Measurements from ENCODE around the gene PLPP3. TPM values are rescaled to one million over a fixed set of nuclear protein-coding genes. Genes with fewer than 3 reads are reported as not detected.

Gene PLPP3
- total RNA-seq, 1 donor from 2014 or later = 101 TPM

- Histone ChIP-seq H3K27ac (replicated peaks) (peak overlapping the region; percentile 82), H3K4me3 (peak overlapping the region; percentile 2), H3K9me3 (replicated peaks) (no peaks in the 10 kb centered on the region), H3K27me3 (ENCODE audit: low read depth) (no peaks in the 10 kb centered on the region), H3K4me1 (peaks cover 100% of the 10 kb centered on the region), H3K36me3 (peaks cover 36% of the 10 kb centered on the region)
- intact Hi-C loops (cut with micrococcal nuclease) = no loop called here
- TF ChIP-seq, protein P1, sequence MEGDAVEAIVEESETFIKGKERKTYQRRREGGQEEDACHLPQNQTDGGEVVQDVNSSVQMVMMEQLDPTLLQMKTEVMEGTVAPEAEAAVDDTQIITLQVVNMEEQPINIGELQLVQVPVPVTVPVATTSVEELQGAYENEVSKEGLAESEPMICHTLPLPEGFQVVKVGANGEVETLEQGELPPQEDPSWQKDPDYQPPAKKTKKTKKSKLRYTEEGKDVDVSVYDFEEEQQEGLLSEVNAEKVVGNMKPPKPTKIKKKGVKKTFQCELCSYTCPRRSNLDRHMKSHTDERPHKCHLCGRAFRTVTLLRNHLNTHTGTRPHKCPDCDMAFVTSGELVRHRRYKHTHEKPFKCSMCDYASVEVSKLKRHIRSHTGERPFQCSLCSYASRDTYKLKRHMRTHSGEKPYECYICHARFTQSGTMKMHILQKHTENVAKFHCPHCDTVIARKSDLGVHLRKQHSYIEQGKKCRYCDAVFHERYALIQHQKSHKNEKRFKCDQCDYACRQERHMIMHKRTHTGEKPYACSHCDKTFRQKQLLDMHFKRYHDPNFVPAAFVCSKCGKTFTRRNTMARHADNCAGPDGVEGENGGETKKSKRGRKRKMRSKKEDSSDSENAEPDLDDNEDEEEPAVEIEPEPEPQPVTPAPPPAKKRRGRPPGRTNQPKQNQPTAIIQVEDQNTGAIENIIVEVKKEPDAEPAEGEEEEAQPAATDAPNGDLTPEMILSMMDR (IDR thresholded peaks at IDR 0.05; ENCODE audit: borderline replicate concordance) = no peak
- DNase-seq = no peak
Observed at GRCh38 chr1:56535362-56535761, 44.0 kb downstream of the PLPP3 start.

DNA sequence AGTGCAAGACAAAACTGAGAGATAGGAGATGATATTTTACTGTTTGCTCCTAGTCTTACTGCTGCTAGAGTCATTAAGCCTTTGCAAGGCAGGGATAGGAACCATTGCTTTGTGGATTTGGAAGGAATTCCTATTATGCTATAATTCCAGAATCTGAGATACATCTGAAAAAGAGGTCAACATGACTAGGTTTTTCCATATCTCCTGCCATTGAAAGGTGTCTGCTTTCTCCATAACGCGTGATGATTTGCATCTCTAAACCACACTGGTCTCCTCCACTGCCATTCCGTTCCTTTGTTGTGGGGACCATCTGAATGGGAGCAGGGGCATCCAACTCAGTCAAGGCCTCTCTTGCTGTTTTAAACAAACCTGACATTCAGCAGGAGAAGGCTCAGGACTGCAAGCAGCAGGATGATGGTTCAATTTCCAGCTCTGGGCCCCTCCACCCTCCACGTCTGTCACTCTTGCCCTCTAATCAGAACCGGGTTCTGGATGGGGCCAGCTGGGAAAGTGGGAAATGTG is 45.2 kb downstream of the PLPP3 start:
- Histone ChIP-seq H3K36me3 (peaks cover 36% of the 10 kb centered on the region), H3K27ac (replicated peaks) (peak overlapping the region; percentile 82), H3K9me3 (replicated peaks) (no peaks in the 10 kb centered on the region), H3K27me3 (ENCODE audit: low read depth) (no peaks in the 10 kb centered on the region), H3K4me3 (no peak overlapping the region), H3K4me1 (peaks cover 100% of the 10 kb centered on the region)
- TF ChIP-seq, protein P1 (IDR thresholded peaks at IDR 0.05; ENCODE audit: borderline replicate concordance) = no peak
- intact Hi-C loops (cut with micrococcal nuclease) = no loop called here
- DNase-seq = no peak

- TF ChIP-seq, protein P1 (IDR thresholded peaks at IDR 0.05; ENCODE audit: borderline replicate concordance) = no peak
- Histone ChIP-seq H3K9me3 (replicated peaks) (no peaks in the 10 kb centered on the region), H3K27ac (replicated peaks) (peak overlapping the region; percentile 82), H3K27me3 (ENCODE audit: low read depth) (no peaks in the 10 kb centered on the region), H3K4me3 (no peak overlapping the region), H3K4me1 (peaks cover 100% of the 10 kb centered on the region), H3K36me3 (peaks cover 36% of the 10 kb centered on the region)
- no peak for DNase-seq
- intact Hi-C loops (cut with micrococcal nuclease) = no loop called here
Observed at GRCh38 chr1:56533621-56534020, 45.7 kb downstream of the PLPP3 start.

DNA sequence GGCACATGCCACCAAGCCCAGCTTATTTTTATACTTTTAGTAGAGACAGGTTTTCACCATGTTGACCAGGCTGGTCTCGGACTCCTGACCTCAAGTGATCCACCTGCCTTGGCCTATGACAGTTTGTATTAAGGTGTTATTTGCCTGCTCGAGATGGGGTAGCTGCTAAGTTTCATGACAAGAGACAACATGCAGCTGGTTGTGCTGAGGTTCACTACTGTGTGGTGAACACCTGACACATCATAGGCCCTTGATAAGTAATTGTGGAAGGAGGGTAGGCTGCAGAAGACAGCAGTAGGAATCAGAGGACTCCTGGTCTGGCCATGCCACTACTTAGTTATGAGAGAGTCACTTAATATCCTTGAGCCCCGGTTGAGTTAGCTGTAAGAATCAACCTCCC is 46.2 kb downstream of the PLPP3 start:
- TF ChIP-seq, protein P1 (IDR thresholded peaks at IDR 0.05; ENCODE audit: borderline replicate concordance) = no peak
- H3K27ac ChIP-seq (replicated peaks) = peak overlapping the region; percentile 82
- H3K36me3 ChIP-seq = peaks cover 36% of the 10 kb centered on the region
- no peak for DNase-seq
- no peak overlapping the region for H3K4me3 ChIP-seq
- H3K27me3 ChIP-seq (ENCODE audit: low read depth) = no peaks in the 10 kb centered on the region
- peaks cover 100% of the 10 kb centered on the region for H3K4me1 ChIP-seq
- H3K9me3 ChIP-seq (replicated peaks) = no peaks in the 10 kb centered on the region
- intact Hi-C loops (cut with micrococcal nuclease) = no loop called here

DNA sequence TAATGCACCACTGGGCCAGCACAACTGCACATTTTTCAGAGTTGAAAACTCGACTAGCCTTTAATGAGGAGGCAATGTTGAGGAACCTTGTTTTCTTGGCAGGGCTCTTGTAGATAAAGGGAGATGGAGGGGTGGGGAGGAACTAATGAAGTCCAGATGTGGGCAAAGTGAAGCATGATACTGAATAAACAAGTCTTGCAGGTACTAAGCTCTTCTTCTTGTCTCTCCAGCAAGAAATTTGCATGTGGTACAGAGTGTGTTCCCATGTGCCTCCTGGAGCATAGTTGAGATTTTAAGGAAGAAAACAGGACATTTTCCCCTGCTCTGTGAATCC is 47.0 kb downstream of the PLPP3 start:
- Histone ChIP-seq H3K4me3 (no peak overlapping the region), H3K27me3 (ENCODE audit: low read depth) (no peaks in the 10 kb centered on the region), H3K36me3 (peaks cover 36% of the 10 kb centered on the region), H3K27ac (replicated peaks) (peak overlapping the region; percentile 82), H3K4me1 (peaks cover 100% of the 10 kb centered on the region), H3K9me3 (replicated peaks) (no peaks in the 10 kb centered on the region)
- TF ChIP-seq, protein P1 (IDR thresholded peaks at IDR 0.05; ENCODE audit: borderline replicate concordance) = no peak
- no peak for DNase-seq
- intact Hi-C loops (cut with micrococcal nuclease) = no loop called here

All from left ventricle myocardium inferior (tissue), 1 donor.